NCI-H2029 treated with DMSO at 0.1 percent for 48 hours (cell line): ENCODE results near the gene LHPP.

Experiments used
- DNase-seq: peaks from one replicate; lab custom pipeline; 2025; lab: John Stamatoyannopoulos, UW

The LHPP gene

GRCh38 chr10:124595143-124595883, 133.7 kb downstream of the LHPP start:
- DNase-seq, result no peak

GRCh38 chr10:124596116-124596785, 134.6 kb downstream of the LHPP start:
- DNase-seq, result no peak

- no peak for DNase-seq
These were observed 135.6 kb downstream of the LHPP start for GRCh38 chr10:124596962-124597845.

- no peak for DNase-seq
These were observed 136.2 kb downstream of the LHPP start for GRCh38 chr10:124597846-124598165.

- DNase-seq, result no peak
These were observed 136.6 kb downstream of the LHPP start for GRCh38 chr10:124598196-124598595.

- DNase-seq, result no peak
These were observed 137.4 kb downstream of the LHPP start for GRCh38 chr10:124598773-124599587.

- no peak for DNase-seq
These were observed 138.0 kb downstream of the LHPP start for GRCh38 chr10:124599588-124600050.

GRCh38 chr10:124600051-124600880, 138.6 kb downstream of the LHPP start:
- no peak for DNase-seq

- DNase-seq, result no peak
These were observed 139.4 kb downstream of the LHPP start for GRCh38 chr10:124601016-124601415.

GRCh38 chr10:124601431-124602120, 140.0 kb downstream of the LHPP start:
- DNase-seq, result no peak

- DNase-seq, result no peak
These were observed 140.5 kb downstream of the LHPP start for GRCh38 chr10:124602121-124602561.

- DNase-seq, result no peak
These were observed 141.2 kb downstream of the LHPP start for GRCh38 chr10:124602646-124603365.

- no peak for DNase-seq
These were observed 142.0 kb downstream of the LHPP start for GRCh38 chr10:124603376-124604213.

GRCh38 chr10:124604214-124605000, 142.8 kb downstream of the LHPP start:
- DNase-seq, result no peak

GRCh38 chr10:124605001-124605370, 143.4 kb downstream of the LHPP start:
- DNase-seq, result no peak

GRCh38 chr10:124605481-124605855, 143.8 kb downstream of the LHPP start:
- DNase-seq, result no peak

- no peak for DNase-seq
These were observed 144.5 kb downstream of the LHPP start for GRCh38 chr10:124605856-124606812.
